ENCODE data around the gene TBXA2R.
A peak's percentile ranks its signal among the peaks of the same experiment; 100 is the strongest.

DNA sequence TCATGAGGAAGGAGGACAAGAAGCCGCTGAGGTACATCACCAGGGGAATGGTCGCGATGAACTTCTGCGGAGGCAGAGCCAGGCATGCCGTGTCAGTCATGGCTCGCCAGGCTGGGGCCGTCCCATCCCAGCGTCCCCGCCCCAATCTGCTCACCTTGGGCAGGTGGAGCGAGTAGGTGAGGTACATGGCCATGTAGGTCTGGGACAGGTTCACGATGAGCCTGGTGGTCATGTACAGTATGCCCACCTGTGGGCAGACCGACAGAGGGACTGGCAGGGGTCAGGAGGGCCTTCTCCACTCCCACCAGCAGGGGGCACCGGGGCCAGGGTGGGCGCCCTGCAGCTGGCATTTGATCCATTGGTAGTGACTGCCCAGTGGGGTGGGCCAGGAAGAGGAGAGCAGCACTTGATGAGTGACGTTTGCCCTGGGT is 59.4 kb downstream of the TBXA2R start:
- TF ChIP-seq, protein P1, sequence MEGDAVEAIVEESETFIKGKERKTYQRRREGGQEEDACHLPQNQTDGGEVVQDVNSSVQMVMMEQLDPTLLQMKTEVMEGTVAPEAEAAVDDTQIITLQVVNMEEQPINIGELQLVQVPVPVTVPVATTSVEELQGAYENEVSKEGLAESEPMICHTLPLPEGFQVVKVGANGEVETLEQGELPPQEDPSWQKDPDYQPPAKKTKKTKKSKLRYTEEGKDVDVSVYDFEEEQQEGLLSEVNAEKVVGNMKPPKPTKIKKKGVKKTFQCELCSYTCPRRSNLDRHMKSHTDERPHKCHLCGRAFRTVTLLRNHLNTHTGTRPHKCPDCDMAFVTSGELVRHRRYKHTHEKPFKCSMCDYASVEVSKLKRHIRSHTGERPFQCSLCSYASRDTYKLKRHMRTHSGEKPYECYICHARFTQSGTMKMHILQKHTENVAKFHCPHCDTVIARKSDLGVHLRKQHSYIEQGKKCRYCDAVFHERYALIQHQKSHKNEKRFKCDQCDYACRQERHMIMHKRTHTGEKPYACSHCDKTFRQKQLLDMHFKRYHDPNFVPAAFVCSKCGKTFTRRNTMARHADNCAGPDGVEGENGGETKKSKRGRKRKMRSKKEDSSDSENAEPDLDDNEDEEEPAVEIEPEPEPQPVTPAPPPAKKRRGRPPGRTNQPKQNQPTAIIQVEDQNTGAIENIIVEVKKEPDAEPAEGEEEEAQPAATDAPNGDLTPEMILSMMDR (IDR thresholded peaks at IDR 0.05; ENCODE audit: low read length), result peak; percentile 55
- no peak for TF ChIP-seq EZH2 (IDR thresholded peaks at IDR 0.05; ENCODE audit: borderline replicate concordance, low read length)

Data from OCI-LY1 (cell line).